HL-60 (cell line): Measurements from ENCODE around the gene KCNE1.

Experiments
- DNase-seq, 2 experiments: peaks; one replicate each; pipeline ENCODE4 v3.0.0-alpha.2; 2010 to 2020; ENCODE audit warnings: low read depth in 1 of 2, low spot score in 1 of 2
- H3K27ac ChIP-seq: fragments of 250-450 bp; sonication (Bioruptor Pico); replicated peaks from 2 replicates; pipeline ENCODE4 v1.5.1; 2020; ENCODE audit warnings: mild to moderate bottlenecking, moderate library complexity
- H3K27me3 ChIP-seq: fragments of 250-450 bp; sonication (Bioruptor Pico); 2 replicates; pipeline ENCODE4 v1.5.1; 2021; ENCODE audit warnings: mild to moderate bottlenecking, moderate library complexity; ENCODE audit not compliant: insufficient read depth, poor library complexity, severe bottlenecking
- H3K4me3 ChIP-seq: replicated peaks from 2 replicates; pipeline ENCODE4 v1.5.1; 2011; ENCODE audit warnings: mild to moderate bottlenecking, control low read depth, low read length; ENCODE audit not compliant: insufficient read depth
- CTCF ChIP-seq: IDR thresholded peaks from one replicate; pipeline ENCODE4 v1.5.1; 2011; ENCODE audit warnings: low read length, control low read depth, inconsistent platforms; ENCODE audit not compliant: insufficient read depth
- GABPA ChIP-seq: IDR thresholded peaks from 2 replicates; pipeline ENCODE4 v1.6.1; 2012; ENCODE audit warnings: low read depth
- POLR2AphosphoS5 ChIP-seq: IDR thresholded peaks from 2 replicates; pipeline ENCODE4 v1.6.1; 2012; ENCODE audit warnings: low read depth
- REST ChIP-seq: IDR thresholded peaks from 2 replicates; pipeline ENCODE4 v1.6.1; 2012; ENCODE audit warnings: low read depth; ENCODE audit not compliant: insufficient replicate concordance
- SPI1 ChIP-seq: IDR thresholded peaks from 2 replicates; pipeline ENCODE4 v1.6.1; 2012; ENCODE audit warnings: low read depth, mild to moderate bottlenecking, borderline replicate concordance

KCNE1 gene

GRCh38 chr21:34531399-34531798, 19.4 kb upstream of the KCNE1 start:
- no peak for DNase-seq
- TF ChIP-seq GABPA (no peak), POLR2AphosphoS5 (no peak), CTCF (no peak), SPI1 (no peak), REST (no peak)
- H3K4me3 ChIP-seq = no peak overlapping the region
- no peak overlapping the region for H3K27ac ChIP-seq
- H3K27me3 ChIP-seq = no peaks in the 10 kb centered on the region

GRCh38 chr21:34530261-34530660, 18.3 kb upstream of the KCNE1 start:
- DNase-seq = no peak
- no peak overlapping the region for H3K27ac ChIP-seq

GRCh38 chr21:34528131-34528561, 16.1 kb upstream of the KCNE1 start:
- TF ChIP-seq GABPA (no peak), REST (no peak), CTCF (no peak), POLR2AphosphoS5 (no peak), SPI1 (no peak)
- Histone ChIP-seq H3K27me3 (no peaks in the 10 kb centered on the region), H3K4me3 (no peak overlapping the region), H3K27ac (no peak overlapping the region)
- DNase-seq = no peak

More at GRCh38 chr21:34530261-34530660, 18.3 kb upstream of the KCNE1 start:
- no peak for TF ChIP-seq REST
- no peak for TF ChIP-seq SPI1
- no peak for TF ChIP-seq GABPA
- TF ChIP-seq CTCF = no peak
- TF ChIP-seq POLR2AphosphoS5 = no peak
- Histone ChIP-seq H3K4me3 (no peak overlapping the region), H3K27me3 (no peaks in the 10 kb centered on the region)
